Fibroblast of pulmonary artery (primary cell): ENCODE data around the gene THRAP3.
"Not testable (repeated sequence)": the region's sequence is repeated elsewhere in the genome, so short reads cannot be mapped to it uniquely, and the experiment has no call there.

Experiments used
- DNase-seq: peaks from one replicate; pipeline ENCODE4 v3.0.0-alpha.2; 2010; ENCODE audit warnings: low read depth
- H3K4me3 ChIP-seq: replicated peaks from 2 replicates; pipeline ENCODE4 v1.5.1; 2011; ENCODE audit warnings: low read depth, mild to moderate bottlenecking, control low read depth, low read length, moderate library complexity
- CTCF ChIP-seq: IDR thresholded peaks from 2 replicates; pipeline ENCODE4 v1.5.1; 2011; ENCODE audit warnings: mild to moderate bottlenecking, control low read depth, low read length, inconsistent platforms; ENCODE audit errors: missing control alignments

The THRAP3 gene

GRCh38 chr1:36238433-36238832, 14.2 kb downstream of the THRAP3 start:
- no peak for DNase-seq
- TF ChIP-seq CTCF, result no peak
- H3K4me3 ChIP-seq, result no peak overlapping the region

- DNase-seq, result peak; percentile 78
- no peak for TF ChIP-seq CTCF
These were observed 15.8 kb downstream of the THRAP3 start for GRCh38 chr1:36239941-36240637.

GRCh38 chr1:36247538-36247937, 23.3 kb downstream of the THRAP3 start:
- DNase-seq, result no peak
- no peak for TF ChIP-seq CTCF
- no peak overlapping the region for H3K4me3 ChIP-seq

More at GRCh38 chr1:36239941-36240637, 15.8 kb downstream of the THRAP3 start:
- H3K4me3 ChIP-seq, result no peak overlapping the region

- TF ChIP-seq CTCF, result no peak
- H3K4me3 ChIP-seq, result no peak overlapping the region
- DNase-seq, result peak; percentile 94
These were observed 24.1 kb downstream of the THRAP3 start for GRCh38 chr1:36248250-36248894.

- H3K4me3 ChIP-seq, result no peak overlapping the region
- TF ChIP-seq CTCF, result no peak
- DNase-seq, result no peak
These were observed 27.7 kb downstream of the THRAP3 start for GRCh38 chr1:36251794-36252481.

GRCh38 chr1:36252482-36252824, 28.2 kb downstream of the THRAP3 start:
- DNase-seq, H3K4me3 ChIP-seq: not testable (repeated sequence)

- no peak overlapping the region for H3K4me3 ChIP-seq
- DNase-seq, result peak; percentile 48
- TF ChIP-seq CTCF, result no peak
These were observed 29.1 kb downstream of the THRAP3 start for GRCh38 chr1:36253161-36253862.
